Mucosa of gallbladder (tissue), 1 donor: Measurements from ENCODE around the gene VPS54. TPM values are rescaled to one million over a fixed set of nuclear protein-coding genes. Genes with fewer than 3 reads are reported as not detected.

Experiments
- DNase-seq: peaks from one replicate; pipeline ENCODE4 v3.0.0-alpha.2; 2020; ENCODE audit warnings: low spot score
- total RNA-seq: library from RNA; stranded (reverse); gene quantifications from one replicate; pipeline ENCODE4 v1.2.1, GENCODE V29; 2021
- donor health status: DM: no; HTN: no; CAD: no.

VPS54 gene
- total RNA-seq, 1 donor from 2014 or later, result 22.9 TPM

DNA sequence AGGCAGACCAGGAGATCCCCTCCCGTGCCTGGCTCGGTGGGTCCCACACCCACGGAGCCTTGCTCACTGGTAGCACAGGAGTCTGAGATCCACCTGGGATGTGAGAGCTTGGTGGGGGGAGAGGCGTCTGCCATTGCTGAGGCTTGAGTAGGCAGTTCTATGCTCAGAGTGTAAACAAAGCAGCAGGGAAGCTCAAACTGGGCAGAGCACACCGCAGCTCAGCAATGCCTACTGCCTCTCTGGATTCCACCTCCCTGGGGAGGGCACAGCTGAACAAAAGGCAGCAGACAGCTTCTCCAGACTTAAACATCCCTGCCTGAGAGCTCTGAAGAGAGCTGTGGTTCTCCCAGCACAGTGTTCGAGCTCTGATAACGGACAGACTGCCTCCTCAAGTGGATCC is 92.4 kb downstream of the VPS54 start:
- DNase-seq, result no peak

DNA sequence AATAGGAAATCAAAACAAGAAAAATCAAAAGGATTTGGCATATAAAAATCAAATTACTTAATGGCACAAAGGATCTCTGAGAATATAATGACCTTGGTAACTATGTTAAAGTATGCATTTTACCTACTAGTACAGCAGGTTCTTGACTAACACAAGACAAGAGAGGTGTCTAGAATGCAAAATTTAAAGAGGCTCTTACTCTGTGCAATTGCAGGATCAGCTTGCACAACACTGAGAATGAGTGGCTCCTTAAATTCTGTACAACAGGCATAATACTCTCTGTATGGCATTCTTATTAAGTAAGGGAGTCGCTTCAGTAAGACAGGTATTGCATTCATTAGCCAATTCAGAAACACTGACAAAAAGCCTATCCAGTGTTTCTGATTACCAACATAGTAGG is 104.9 kb downstream of the VPS54 start:
- DNase-seq, result no peak

DNA sequence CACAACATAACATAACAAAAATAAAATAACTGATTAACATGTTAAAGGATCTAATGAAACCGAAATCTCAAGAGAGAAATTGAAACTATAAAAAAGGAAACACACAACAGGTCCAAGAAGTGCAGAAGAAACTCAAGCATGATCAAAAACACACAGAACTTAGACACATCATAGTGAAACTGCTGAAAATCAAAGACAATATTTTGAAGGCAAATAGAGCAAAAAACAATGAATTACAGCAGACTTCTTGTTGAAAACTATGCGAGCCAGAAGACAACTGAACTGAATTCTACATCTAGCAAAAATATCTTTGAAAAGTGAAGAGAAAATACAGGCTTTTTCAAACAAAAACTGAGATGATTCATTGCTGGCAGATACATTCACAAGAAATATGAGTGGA is 116.2 kb downstream of the VPS54 start:
- DNase-seq, result no peak

DNA sequence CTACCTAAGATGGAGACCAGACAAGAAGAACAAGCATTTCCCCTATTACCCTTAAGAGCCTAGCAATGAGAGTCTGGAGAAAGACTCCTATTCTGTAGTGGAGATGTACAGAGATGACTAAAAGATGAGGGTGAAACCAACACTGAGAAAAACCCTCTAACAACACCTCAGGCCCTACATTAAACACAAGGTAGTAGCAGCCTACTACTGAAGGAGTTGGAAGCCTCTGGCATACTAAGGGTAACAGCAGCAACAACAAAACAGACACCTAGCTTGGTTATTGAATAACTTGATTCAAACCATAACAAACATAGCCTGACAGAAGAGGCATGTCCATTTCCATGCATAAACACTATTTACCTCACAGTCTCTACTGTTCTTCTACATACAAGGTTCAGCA is 117.1 kb downstream of the VPS54 start:
- DNase-seq, result no peak

DNA sequence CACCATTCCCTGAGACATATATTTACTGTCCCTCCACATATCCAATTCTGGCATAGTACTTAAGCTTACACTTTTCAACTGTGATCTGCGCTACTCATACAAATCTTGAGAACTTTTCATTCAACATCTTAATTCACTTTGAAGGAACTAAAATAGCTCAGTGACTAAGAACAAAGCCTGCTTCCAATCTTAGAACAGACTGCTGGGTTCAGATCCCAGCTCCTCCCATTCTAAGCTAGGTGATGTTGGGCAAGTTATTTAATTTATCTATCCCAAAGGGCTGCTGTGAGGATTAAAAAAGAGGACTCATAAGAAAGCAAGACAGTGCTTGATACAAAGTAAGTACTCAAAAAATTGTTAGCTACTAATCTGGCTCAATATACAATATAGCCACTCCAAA is 119.6 kb downstream of the VPS54 start:
- no peak for DNase-seq

DNA sequence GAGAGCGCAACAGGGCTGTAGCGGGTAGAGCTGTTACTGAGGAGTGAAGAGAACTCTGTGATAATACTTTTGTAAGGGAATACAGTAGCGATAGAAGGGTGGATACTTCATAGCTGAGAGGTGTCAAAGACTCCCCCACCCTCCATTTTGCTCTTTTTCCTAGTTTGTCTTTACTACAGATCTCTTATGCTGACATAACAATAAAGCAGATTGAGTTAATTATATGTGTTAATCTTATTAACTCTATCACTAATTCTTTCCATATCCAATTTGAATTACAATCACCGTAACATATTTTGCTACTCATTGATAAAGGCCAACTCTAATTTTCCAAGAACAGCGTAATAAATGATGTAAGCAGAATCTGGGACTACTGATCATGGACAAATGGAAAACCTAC is 120.4 kb downstream of the VPS54 start:
- no peak for DNase-seq

DNA sequence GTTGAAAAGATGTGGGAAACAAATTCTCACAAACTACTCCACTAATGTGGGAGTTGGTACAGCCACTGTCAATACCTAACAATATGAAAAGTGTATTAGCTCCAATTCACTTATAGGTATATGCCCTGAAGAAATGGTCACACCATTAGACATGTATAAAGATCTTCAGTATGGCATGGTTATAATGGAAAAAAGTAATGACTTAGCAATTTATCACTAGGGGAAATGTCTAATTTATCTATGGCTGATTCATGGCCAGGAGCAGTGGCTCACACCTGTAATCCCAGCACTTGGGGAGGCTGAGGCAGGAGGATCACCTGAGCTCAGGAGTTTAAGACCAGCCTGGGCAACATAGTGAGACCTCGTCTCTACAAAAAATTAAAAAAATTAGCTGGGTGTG is 125.1 kb downstream of the VPS54 start:
- DNase-seq, result no peak

DNA sequence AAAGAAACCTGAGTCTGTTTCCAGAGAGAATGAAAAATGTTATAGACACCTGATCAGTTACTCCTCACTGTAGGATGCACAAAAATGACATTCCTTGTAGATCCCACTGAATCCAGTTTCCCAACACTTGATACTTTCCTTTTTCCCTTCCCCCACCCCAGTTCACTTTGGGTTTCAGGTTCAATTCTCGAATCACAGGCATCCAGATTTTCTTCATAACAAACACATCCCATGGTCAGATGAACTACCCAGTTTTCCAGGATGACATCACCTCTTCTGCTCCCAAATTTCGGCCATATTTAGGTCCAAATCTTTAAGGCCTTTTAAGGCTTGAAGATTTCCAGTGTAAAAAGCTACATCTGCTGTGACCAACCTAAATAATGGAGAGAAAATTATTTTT is 126.1 kb downstream of the VPS54 start:
- no peak for DNase-seq

DNA sequence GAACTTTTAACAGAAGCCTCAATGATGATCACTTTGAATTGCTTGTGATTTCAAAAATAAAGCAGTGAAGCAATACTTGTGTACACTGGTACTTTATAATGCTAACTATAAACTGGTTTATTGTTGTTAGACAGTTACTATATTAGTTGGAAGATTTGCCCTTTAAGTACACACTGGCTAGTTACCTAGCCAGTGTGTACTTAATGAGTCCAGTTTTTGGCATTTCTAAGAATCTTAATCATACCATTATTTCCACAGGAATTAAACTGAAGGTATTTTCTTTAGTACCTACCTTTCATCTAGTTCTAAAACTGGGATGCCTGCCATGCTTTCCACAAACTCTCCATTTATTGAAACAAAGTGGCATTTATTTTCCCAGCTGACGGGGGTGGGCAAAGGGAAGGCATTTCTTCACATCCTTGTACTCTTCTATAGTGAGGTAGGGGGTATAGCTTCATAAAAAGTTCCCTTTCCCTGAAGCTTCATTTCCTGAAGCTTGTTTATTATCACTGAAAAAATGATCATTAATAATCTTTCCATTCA is 127.7 kb downstream of the VPS54 start:
- no peak for DNase-seq

DNA sequence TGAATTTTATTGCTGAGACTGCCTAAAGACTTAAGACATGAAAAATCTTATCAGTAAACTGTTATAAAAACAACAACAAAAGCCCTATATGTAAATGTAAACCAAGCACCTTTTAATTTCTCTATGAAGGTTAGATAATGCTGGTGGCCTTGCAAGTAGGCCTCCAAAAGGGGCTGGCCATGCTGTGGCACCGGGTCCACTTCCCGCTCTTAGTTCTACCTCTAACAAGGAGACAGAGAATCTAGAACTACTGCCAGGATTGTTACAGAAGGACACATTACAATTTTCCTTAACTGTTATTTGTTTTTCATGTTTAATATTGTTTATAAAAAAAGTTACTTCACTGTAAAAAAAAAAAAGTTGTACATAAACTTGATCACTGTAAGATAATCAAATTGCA is 128.6 kb downstream of the VPS54 start:
- no peak for DNase-seq

DNA sequence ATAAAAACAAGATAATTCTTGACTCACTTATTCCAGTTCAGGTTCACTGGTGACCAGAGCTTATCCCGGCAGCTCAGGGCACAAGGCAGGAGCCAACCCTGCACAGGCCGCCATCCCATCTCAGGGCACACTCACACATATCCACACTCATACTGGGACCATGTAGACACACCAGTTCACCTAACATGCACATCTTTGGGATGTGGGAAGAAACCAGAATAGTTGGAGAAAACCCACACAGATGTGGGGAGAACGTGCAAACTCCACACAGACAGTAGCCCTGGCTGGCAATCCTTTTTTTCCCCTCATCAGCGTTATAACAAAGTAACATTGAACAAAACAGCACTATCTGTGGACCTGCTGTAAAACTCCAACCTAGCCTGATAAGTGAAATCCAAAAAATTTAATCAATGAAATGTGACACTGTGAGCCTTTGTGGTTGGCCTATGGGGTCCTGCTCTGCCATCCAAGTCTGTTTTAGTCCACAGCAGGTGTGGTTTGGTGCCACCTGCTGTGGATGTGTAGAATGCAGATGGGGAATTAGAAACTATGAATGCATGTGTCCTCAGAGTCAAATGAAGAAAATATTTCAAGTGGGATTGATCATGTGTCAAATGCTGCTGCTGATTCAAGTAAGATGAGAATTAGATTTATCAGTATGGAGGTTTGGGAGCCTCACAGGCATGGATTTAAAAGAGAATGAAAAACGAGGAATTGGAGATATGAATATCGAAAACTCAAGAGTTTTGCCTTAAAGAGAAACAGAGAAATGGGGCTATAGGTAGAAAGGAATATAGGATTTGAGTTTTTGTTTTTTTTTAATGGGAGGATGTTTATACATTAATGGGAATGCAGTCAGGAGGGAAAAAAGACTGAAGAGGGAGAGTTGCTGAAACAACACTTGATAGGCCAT is 130.5 kb downstream of the VPS54 start:
- DNase-seq, result peak; percentile 39

DNA sequence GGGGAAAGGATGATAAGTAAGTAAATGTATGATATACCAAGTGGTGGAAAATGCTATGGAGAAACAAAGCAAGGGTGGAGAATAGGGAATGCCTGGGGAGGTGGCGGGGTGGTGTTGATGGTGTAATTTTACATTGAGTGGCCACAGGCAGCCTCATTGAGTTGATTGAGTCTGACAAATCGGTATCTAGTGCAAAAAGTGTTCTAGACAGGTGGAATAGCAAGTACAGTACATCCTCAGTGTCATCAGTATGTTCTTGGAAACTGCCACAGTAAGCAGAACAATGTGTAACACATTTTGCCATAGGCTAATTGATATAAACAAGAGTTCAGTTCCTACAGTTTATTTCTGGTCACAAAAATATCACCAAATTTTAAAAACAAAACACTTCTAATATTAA is 131.2 kb downstream of the VPS54 start:
- no peak for DNase-seq

DNA sequence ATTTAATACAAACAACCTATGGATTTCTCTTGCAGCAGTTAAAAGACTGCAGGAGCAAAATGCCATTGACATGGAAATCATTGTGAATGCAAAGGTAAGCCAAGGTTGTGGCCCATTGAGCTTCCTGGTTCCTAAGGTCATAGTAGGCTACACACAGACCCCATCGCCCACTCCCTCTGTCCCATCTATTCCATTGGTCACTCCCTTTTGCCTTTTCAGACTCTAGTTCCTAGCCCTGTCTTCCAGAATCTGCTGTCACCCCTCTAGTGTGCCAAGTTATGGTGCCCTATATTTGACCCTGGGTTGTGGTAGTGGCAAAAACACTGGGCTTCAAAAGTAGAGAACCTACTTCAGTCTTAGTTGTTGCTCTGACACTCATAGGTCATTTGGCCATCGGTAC is 132.8 kb downstream of the VPS54 start:
- no peak for DNase-seq

DNA sequence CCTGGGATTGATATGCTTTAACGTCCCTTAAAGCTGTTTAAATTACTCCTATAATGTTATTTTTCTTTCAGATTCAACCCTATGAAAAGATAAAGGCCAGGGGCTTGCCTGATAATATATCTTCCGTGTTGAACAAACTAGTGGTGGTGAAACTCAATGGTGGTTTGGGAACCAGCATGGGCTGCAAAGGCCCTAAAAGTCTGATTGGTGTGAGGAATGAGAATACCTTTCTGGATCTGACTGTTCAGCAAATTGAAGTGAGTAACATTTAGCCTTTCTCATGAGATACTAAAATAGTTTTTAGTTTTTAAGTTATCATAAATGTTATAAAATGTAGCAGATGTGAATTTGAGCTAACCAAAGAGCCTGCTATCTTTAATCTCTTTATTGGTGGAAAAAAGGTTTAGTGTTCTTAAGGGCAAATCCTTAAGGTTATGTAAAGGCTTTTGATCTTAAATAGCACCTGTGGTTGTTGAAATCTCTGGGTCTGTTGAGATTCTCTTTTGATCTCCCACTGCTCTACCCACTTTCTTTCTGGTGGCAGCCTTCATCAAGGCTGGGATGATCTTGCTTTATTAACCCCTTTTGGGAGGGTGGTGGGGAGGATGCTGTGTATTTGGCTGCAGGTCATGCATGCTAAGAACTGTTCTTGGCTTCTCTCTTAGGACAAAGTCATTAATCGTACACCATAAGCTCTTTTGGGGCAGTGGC is 136.7 kb downstream of the VPS54 start:
- DNase-seq, result no peak

DNA sequence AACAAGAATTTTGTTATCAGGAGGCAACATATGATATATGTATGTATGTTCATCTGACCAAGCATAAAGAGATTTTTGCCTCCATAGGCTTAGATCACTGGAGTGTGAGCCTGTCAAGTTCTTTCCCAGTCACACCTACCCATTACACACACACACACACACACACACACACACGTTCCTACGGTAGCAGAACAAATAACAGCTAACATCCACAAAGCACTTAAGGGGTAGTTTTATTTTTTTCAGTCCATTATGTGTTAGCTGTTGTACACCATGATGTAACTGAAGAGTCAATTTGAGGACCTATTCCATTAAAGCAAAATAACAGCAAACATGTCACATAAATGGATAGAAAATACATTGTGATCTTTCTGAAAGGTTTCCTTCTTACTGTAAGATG is 138.0 kb downstream of the VPS54 start:
- DNase-seq, result no peak

DNA sequence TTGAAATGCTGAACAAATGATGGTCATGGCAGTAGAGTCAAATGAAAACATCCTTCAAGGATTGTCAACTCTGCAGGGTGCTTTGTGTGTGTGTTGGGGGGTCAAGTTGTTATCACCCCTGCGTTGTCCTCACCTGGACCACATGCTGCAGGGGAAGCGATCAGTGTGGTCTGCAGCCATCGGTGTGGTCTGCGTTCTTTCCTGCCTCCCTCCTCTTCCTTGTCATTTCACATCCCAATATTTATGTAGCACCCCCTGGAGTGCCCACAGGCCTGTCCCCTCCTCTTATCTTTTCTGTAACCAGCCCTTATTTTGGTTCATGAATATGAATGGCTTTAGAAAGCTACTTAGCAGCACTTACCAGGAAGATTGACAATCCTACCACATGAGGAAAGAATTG is 138.6 kb downstream of the VPS54 start:
- DNase-seq, result no peak

DNA sequence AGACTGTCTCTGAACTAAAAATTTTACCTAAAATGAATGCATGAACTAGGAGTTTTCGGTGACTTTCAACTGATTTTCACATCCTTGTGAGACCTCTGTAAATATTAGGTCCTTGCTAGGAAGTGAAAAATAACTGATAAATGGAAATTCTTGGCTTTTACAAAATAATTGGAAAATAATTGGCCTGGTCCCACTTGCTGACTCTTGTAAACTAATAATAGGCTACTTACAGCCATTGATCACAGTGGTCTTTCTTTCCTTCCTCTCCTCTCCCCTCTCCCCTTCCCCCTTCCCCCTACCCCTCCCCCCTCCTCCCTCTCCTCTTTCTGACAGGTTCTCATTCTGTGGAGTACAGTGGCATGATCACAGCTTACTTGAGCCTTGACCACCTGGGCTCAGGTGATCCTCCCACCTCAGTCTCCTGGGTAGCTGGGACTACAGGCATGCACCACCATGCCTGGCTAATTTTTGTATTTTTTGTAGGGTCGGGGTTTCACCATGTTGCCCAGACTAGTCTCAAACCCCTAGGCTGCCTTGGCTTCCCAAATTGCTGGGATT is 139.3 kb downstream of the VPS54 start:
- DNase-seq, result no peak

DNA sequence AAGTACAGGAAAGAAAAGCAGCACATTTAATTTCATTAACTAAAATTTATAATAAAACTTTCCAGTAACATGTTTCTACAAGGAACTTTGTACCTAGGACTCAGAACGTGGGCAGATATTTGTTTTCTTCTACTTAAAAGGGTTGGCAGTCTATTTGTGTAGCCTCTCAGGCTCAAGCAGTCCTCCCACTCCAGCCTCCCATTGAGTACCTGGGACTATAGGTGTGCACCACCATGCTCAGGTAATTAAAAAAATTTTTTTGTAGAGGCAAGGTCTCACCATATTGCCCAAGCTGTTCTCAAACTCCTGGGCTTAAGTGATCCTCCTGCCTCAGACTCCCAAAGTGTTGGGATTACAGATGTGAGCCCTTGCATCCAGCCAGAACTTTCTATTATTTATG is 140.7 kb downstream of the VPS54 start:
- no peak for DNase-seq

DNA sequence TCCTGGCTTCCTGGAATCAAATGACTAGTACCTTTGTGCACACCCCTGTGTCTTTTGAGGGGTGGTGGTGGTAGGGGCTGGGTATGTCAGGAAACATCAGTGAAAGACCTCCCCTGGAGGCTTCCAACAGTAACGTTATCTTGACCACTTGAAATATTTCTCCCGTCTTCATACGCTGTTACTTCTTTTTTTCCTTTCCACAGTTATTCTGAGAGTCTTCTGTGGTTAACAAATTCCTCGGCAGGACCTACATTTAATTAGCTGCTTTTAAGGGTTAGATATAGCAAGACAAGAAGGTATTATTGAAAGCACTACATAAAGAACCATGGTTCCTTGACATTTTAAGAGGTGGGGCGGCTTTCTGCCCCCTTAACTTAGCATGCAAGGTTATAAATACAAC is 142.9 kb downstream of the VPS54 start:
- no peak for DNase-seq

DNA sequence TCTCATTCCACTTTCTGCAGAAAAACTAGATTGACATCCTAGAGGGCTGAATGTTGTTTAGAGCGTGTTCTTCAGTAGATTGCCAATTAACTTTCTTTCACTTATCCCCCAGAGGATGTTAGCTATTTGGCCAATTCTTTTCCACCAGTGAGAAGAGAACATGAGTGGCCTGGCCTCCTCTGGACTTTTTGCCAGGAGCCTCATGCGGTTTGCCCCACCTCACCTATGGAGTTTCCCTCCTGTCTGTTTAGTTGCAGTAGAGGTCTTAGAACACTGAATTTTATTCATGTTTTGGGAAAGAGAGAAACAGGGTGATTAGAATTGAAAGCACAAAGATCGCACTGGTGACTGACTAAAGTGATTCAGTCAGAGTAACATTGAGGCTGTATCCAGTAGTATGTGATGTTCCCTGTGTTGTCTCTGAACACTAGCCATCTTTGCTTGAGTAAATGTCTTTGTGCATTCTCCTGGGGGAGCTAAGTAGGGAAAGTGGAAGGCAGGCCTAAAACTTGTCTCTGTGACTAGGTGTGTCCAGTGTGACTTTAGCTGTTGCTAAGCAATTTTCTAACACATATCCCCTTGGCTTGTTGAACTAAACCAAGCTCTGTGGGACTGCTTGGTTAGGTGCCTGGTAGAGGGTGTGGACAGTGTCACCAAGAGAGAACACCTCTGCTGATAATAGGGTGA is 143.5 kb downstream of the VPS54 start:
- DNase-seq, result no peak

DNA sequence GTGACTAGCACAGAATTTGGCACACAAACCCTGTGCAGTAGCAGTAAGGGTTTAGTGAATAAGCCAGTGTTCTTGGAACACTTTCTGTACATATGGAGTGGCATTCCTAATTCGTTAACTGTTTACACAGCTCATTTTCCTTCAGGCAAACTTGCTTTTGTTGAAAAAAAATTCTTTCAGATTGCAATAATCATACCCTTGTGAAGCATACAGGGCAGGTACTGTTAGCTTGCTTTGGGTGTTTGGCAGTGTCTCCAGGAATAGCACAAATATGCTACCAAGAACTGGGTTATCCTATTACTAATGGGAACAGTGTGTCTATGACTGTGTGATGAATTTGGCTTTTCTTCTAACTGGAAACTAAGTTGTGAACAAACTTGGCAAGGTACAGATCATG is 144.1 kb downstream of the VPS54 start:
- DNase-seq, result no peak
